Right lobe of liver (tissue), 6 donors: ENCODE results near the gene MSH2. TPM values are rescaled to one million over a fixed set of nuclear protein-coding genes. Genes with fewer than 3 reads are reported as not detected.

Experiments used
- ATAC-seq, 4 donors: fragments of 200-7000 bp; cut with Tn5 transposase; one replicate each; pipeline ENCODE4 v1.9.1; 2020; ENCODE audit warnings: mild to moderate bottlenecking in 4 of 4, moderate library complexity in 4 of 4
- DNase-seq, 3 donors: peaks; one replicate each; pipeline ENCODE4 v3.0.0-alpha.2; 2020
- H3K27ac ChIP-seq, 3 donors: fragments of 200-600 bp; one replicate each; pipeline ENCODE4 v1.8.0; 2022
- H3K27me3 ChIP-seq, 2 donors: fragments of 200-600 bp; one replicate each; pipeline ENCODE4 v1.8.0; 2022
- H3K36me3 ChIP-seq, 4 donors: fragments of 200-600 bp; sonication (generic) in 1 of 4; one replicate each; pipeline versions ENCODE4 v1.5.1 to v1.8.0; 2017 to 2022; ENCODE audit warnings: control low read depth in 1 of 4
- H3K4me1 ChIP-seq, 4 donors: fragments of 200-600 bp; sonication (generic) in 1 of 4; one replicate each; pipeline versions ENCODE4 v1.5.1 to v1.8.0; 2017 to 2022; ENCODE audit warnings: control low read depth in 1 of 4
- H3K4me3 ChIP-seq, 3 donors: fragments of 200-600 bp; one replicate each; pipeline ENCODE4 v1.8.0; 2022
- H3K9me3 ChIP-seq, 4 donors: fragments of 200-600 bp; sonication (generic) in 1 of 4; one replicate each; pipeline versions ENCODE4 v1.5.1 to v1.8.0; 2017 to 2022; ENCODE audit warnings: control low read depth in 1 of 4
- CTCF ChIP-seq, 4 donors: fragments of 200-600 bp in 3 of 4; fragments of 450-650 bp in 1 of 4; IDR thresholded peaks; one replicate each; pipeline versions ENCODE4 v1.5.1 to v1.8.0; 2016 to 2022; ENCODE audit warnings: antibody characterized with exemption in 4 of 4, mild to moderate bottlenecking in 2 of 4
- POLR2A ChIP-seq: fragments of 450-650 bp; IDR thresholded peaks from one replicate; pipeline ENCODE4 v1.6.1; 2017; ENCODE audit warnings: antibody characterized with exemption, mild to moderate bottlenecking
- WGBS: methylation state at CpG from one replicate; pipeline ENCODE4 v1.1.6; 2018; ENCODE audit warnings: low coverage, low lambda C conversion rate; ENCODE audit not compliant: insufficient coverage; ENCODE audit errors: missing lambda C conversion rate; 5-methylcytosine and 5-hydroxymethylcytosine counted together
- intact Hi-C, 2 donors: fragments of 100-400 bp; cut with DNase I; formaldehyde crosslinking; loops; one replicate each; pipeline versions ENCODE4 v1.11.2 to v1.14.1; 2022
- total RNA-seq, 6 experiments: library from RNA; depleted of rRNA in 2 of 6; stranded (reverse); fragments of >200 nt in 2 of 6; fragmentation: NEBNext Ultra II Directional in 3 of 6; extraction: Animal tissue kit (Norgen Biotek cat#: 25700) in 3 of 6; gene quantifications; one replicate each; pipeline versions ENCODE4 v1.1.0 to v1.2.4, GENCODE V29; 2016 to 2023
- donor health status: DM: no; HTN: yes; CAD: no.
- donor health status: DM: no; HTN: no; CAD: no.
- donor health status: DM: no; HTN: no; CAD: no.
- donor health status: DM: no; HTN: yes; CAD: no.
- donor health status: DM: no; HTN: yes; CAD: no.

Gene MSH2
- total RNA-seq, 6 experiments from 2014 or later = 3.2 to 7.0 (median 5.2) TPM

GRCh38 chr2:47525167-47525566 lies 122.2 kb downstream of the MSH2 start:
- Histone ChIP-seq H3K36me3 (no peaks in the 10 kb centered on the region), H3K4me1 (peaks cover 0 to 7% (median 0%) of the 10 kb centered on the region in 4 donors), H3K27me3 (no peaks in the 10 kb centered on the region), H3K4me3 (no peak overlapping the region), H3K9me3 (no peaks in the 10 kb centered on the region), H3K27ac (no peak overlapping the region)
- 40% methylated on average over 1 of the region's 4 CpGs for WGBS
- intact Hi-C loops = no loop called here
- no peak for DNase-seq
- TF ChIP-seq POLR2A (no peak), CTCF (IDR thresholded peaks at IDR 0.05) (no peak)
- no peak for ATAC-seq

- H3K27me3 ChIP-seq = no peaks in the 10 kb centered on the region
- DNase-seq (no peak), ATAC-seq (no peak)
- no peaks in the 10 kb centered on the region for H3K36me3 ChIP-seq
- no peak for TF ChIP-seq POLR2A
- no peak for TF ChIP-seq CTCF (IDR thresholded peaks at IDR 0.05)
- H3K9me3 ChIP-seq = no peaks in the 10 kb centered on the region
- H3K4me1 ChIP-seq = no peaks in the 10 kb centered on the region
- H3K4me3 ChIP-seq = no peak overlapping the region
- WGBS = 80% methylated on average over 1 of the region's 6 CpGs
- intact Hi-C loops = no loop called here
- no peak overlapping the region for H3K27ac ChIP-seq
Observed at GRCh38 chr2:47528455-47528854, 125.5 kb downstream of the MSH2 start.

GRCh38 chr2:47528874-47529273 lies 125.9 kb downstream of the MSH2 start:
- intact Hi-C loops = no loop called here
- Histone ChIP-seq H3K9me3 (no peaks in the 10 kb centered on the region), H3K4me3 (no peak overlapping the region), H3K27ac (no peak overlapping the region), H3K27me3 (no peaks in the 10 kb centered on the region), H3K4me1 (no peaks in the 10 kb centered on the region), H3K36me3 (no peaks in the 10 kb centered on the region)
- ATAC-seq (no peak), DNase-seq (no peak)
- TF ChIP-seq POLR2A = no peak
- no peak for TF ChIP-seq CTCF (IDR thresholded peaks at IDR 0.05)
- 61% methylated on average over 6 of the region's 6 CpGs for WGBS

- TF ChIP-seq CTCF (IDR thresholded peaks at IDR 0.05) (no peak), POLR2A (no peak)
- intact Hi-C loops = no loop called here
- ATAC-seq = peak in 1 of 4 donors; percentile 20
- H3K36me3 ChIP-seq = no peaks in the 10 kb centered on the region
- no peaks in the 10 kb centered on the region for H3K27me3 ChIP-seq
- DNase-seq = no peak
- no peaks in the 10 kb centered on the region for H3K4me1 ChIP-seq
- WGBS = 74% methylated on average over 12 of the region's 16 CpGs
- H3K4me3 ChIP-seq = no peak overlapping the region
- H3K27ac ChIP-seq = no peak overlapping the region
- H3K9me3 ChIP-seq = no peaks in the 10 kb centered on the region
Observed at GRCh38 chr2:47530105-47530760, 127.3 kb downstream of the MSH2 start.
